GM21515 (cell line): Measurements from ENCODE around the gene KRTAP10-2.

Experiments used
- ATAC-seq: cut with Tn5 transposase; IDR thresholded peaks from one replicate; pipeline ENCODE4 v1.9.1; 2021; ENCODE audit not compliant: unreplicated experiment

KRTAP10-2 gene

DNA sequence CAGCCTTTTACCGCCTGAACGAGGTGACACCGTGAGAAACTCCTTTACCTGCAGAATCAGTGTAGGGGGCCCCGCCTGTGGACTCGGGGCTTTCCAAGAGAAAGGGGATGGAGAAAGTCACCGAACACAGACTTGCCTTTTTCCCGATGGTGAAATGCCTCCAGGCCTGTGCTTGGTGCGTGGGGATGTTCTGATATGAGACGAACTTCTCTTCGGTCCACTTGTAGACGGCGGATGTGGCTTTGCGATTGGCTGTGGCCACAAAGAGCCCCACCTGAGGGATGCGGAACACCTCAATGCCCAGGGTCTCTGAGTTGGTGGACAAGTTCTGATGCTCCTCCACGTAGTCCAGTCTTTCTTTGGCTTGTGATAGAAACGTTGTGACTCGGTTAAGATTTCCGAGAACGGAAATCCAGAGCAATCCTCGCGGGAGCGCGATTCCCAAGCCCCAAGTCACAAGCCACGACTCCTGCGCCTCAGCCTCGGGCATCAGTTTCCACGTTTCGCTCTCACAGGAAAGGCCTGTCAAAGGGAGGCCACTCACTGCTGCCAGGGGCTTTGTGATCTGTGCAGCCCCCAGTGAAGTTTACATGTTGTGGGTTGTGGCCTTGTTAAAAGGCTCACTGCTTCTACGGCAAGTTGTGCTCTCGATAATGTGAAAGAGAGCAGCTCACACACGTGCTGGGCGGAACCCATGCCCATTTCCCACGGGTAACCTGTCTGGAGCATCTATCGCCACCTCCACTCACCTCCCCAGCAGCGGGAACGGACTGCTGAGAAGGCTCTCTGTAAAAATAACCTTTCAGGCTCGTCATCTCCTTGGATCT lies 23.9 kb downstream of the KRTAP10-2 start:
- no peak for ATAC-seq

DNA sequence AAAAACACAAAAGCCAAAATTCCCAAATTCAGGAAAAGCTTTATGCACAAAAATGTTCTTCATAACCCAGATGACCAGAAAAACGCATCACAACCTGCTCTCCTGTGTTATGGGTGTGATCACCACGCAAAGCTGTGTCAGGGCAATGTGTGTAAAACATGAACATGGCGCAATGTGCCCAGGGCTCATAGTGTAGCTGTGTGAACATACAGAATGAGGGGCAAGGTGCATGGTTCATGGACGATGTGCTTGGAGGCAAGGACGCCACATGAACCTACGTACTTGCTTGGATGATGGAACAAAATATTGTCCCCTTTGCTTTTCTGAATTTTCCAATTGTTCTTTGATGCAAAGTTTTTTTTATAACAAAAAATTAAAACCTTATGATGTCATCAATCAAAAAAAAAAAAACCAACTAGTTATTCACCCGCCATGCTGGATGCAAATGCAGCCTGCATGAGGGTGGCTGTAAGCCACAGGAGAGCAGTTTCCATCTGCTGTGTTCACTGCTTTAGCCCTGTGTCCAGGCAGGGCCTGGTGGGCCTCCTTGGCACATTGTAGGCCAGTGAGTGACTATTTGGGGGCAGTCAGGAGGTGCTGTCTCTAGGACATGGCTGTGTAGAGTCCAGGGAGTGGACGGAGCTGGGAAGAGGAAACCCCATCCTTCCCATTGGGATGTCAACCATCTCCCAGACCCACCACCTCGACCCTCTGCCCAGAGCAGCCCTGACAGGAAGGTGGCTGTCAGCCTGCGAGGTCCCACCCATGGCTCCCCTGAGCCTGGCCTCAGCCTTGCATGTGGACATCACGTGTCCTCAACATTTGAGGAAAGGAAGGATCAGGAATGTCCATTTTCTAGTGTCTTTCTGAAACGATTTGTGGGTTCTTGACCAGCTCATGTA lies 25.0 kb downstream of the KRTAP10-2 start:
- ATAC-seq: no peak

DNA sequence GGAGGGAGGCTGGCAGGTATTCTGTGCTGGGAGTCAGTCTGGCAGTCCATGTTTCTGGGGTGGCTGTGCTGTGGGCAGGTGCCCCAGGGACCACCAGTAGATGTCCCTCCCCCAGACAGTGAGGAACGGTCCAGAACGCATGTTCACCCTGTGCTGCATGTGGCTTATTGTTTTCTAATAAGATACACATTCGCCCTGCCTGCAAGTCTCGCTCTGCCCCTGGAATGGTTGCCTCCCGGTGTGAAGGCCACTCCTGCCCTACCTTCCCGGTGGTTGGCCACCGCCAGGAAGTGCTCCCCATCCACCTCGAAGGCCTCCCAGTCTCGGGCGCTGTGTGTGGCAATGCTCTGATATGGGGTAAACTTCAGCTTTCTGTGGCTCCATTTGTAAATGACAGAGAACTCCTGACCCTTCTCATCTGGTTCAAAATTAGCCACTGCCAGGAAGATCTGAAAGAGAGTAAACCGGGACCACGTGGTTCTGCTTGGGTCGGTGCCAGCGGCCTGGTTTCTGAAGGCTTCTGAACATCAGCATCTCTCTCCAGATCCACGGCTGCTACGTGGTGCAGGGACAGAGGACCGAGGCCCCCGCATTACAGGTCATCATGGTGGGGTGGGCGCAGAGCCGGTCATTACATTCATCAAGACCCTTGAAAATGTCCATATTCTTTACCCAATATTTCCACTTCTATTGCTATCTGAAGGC lies 25.8 kb downstream of the KRTAP10-2 start:
- ATAC-seq: no peak

DNA sequence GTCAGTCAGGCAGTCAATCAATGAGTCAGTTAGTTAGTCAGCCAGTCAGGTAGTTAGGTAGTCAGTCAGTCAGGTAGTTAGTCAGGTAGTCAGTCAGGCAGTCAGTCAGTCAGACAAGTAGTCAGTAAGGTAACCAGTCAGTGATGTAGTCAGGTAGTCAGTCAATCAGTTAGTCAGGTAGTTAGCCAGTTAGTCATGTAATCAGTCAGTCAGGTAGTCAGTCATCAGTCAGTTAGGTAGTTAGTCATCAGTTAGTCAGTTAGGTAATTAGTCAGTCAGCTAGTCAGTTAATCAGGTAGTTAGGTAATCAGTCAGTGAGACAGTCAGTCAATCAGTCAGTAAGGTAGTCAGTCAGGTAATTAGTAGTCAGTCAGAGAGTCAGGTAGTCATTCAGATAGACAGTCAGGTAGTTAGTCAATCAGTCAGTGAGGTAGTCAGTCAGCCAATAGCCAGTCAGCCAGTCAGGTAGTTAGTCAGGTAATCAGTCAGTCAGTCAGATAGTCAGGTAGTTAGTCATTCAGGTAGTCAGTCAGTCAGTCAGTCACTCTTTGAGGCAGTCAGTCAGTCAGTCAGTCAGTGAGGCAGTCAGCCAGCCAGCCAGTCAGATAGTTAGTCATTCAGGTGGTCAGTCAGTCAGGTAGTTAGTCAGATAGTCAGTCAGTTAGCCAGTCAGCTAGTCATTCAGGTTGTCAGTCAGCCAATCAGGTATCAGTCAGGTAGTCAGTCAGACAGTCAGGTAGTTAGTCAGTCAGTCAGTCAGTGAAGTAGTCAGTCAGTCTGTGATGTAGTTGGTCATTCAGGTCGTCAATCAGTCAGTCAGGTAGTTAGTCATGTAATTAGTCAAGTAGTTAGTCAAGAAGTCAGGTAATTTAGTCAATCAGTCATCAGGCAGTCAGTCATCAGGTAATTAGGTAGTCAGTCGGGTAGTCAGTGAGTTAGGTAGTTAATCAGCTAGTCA lies 26.6 kb downstream of the KRTAP10-2 start:
- no peak for ATAC-seq

DNA sequence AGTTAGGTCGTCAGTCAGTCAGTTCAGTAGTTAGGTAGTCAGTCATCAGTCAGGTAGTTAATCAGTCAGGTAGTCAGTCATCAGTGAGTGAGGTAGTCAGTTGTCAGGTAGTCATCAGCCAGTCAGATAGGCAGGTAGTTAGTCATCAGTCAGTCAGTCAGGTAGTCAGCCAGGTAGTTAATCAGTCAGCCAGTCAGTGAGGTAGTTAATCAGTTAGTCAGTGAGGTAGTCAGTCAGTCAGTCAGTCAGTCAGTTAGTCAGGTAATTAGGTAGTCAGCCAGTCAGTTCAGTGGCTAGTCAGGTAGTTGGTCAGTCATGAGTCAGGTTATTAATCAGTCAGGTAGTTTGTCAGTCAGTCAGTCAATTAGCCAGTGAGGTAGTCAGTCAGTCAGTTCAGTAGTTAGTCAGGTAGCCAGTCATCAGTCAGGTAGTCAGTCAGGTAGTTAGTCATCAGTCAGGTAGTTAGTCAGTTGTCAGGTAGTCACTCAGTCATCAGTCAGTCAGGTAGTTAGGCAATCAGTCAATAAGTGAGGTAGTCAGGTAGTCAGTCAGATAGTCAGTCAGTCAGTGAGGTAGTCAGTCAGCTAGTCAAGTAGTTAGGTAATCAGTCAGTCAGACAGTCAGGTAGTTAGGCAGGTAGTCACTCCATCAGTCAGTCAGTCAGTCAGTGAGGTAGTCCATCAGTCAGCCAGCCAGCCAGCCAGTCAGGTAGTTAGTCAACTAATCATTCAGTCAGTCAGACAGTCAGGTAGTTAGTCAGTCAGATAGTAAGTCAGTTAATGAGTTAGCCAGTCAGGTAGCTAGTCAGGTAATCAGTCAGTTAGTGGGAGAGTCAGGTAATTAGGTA lies 27.5 kb downstream of the KRTAP10-2 start:
- no peak for ATAC-seq

DNA sequence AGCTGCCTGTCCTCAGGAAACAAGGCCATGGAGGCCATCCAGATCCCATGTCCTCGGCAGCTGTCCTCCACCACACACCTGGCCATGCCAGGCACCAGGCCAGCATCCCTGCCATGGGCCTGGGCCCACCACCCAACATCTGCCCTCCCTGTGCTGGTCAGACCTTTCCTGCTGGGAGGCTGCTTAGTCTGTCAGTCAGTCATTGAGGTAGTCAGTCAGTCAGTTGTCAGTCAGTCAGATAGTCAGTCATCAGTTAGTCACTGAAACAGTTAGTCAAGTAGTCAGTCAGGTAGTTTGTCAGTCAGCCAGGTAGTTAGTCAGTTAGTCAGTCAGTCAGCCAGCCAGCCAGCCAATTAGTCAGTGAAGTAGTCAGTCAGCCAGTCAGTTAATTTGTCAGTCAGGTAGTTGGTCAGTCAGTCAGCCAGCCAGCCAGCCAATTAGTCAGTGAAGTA lies 28.5 kb downstream of the KRTAP10-2 start:
- ATAC-seq: no peak

DNA sequence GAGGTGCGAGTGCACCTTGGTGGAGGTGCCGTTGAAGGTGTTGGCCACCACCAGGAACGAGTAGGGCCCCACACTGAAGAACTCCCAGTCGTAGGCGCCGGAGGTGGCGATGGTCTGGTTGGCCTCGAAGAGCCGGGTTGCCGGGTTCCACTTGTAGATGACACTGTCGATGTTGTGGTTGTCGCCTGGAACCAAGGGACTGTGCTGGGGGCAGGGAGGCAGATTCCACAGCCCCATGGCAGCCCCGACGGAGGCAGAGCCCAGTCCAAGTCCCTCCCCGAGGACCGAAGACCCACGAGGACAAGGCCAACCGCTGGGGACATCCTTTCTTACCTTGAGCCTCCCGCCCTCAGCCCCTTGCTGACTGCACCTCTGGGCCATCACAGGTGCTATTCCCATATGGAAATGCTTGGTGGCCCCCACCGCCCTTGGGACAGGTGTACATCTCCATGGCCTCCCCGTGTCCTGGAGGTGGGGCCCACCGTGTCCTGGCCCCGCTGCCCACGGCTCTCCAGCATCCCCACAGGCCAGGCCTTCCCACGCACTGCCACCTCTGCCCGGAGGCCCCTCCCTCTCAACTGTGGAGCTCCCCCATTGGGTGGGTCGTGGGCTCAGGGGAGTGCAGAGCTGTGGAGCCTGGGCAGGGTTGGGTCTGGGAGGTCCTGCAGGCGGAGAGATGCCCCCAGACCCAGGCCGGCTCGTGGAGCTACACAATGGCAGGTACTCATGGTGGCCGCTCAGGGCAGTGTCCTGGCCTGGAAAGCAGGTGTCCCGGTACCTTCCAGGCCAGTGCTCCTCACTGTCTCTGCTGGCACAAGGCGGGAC lies 29.2 kb downstream of the KRTAP10-2 start:
- no peak for ATAC-seq

DNA sequence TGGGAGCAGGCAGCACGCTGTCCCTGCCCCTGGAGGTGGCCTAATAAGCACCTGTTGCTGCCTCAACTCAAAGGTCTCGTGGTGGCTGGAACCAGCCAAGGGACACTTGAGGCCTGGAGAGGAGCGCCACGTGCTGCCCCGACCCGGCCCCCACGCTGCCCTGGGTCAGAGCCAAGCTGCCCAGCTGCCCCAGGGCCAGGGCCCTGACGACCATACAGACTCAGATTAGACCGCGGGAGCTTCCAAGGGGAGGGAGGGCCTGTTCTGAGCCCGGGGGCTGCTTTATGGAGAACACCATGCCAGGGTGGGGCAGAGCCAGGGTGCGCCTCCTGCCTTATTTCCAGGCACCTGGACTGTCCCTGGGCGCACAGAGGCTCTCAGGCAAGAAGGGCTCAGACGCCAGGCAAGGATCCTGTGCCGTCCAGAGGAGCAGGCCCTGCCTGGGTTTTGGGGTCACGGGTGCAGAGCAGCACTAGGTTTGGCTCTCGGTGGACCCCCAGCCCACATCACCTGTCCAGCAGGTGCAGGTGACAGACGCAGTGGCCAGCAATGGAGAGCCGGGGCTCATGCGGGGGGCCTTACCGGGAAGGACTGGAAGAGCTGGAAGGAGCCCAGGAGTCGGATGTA lies 29.9 kb downstream of the KRTAP10-2 start:
- ATAC-seq: no peak

DNA sequence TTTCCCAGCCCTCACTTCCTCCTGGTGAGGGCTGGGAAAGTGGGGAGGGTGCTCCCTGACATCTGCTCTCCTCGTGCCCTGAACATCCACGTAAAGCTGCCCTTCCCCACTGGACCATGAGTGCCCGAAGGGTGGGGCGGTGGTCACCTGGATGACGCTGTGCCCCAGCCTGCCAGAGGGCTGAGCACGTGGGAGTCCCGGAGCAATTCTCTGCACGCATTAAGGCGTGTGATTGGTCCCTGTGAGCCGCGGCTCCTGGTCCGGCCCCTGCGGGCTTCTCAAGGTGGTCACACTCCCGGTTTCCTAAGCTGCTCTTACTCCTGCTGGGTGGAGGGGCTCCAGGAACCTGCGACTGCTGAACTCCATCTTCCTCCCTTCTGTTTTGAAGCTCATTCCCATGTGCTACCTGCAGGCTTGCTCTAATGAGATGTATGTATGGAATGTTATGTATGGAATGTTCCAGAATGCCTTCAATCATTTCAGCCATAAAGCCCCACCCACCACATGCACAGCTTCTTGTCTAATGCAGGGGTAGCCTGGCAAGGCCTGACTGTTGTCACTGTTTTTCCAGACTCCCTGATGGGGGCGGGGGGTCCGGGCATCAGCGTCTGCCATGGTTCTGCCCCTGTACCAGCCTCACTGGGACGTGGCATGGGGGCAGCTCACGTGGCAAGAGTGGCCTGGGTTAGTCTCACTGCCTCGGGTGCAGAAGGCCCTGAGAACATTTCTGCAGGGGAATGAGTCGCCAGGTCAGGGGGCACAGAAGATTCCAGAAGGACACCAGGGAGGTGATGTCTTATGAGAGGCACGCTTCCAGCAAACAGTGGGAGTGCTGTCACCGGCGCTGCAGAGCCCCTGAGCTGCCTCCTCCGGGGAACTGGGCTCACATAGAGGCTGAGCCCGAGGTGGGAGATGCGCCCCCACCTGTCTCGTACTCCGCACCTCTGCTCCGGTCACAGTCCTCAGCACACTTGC lies 30.7 kb downstream of the KRTAP10-2 start:
- no peak for ATAC-seq

DNA sequence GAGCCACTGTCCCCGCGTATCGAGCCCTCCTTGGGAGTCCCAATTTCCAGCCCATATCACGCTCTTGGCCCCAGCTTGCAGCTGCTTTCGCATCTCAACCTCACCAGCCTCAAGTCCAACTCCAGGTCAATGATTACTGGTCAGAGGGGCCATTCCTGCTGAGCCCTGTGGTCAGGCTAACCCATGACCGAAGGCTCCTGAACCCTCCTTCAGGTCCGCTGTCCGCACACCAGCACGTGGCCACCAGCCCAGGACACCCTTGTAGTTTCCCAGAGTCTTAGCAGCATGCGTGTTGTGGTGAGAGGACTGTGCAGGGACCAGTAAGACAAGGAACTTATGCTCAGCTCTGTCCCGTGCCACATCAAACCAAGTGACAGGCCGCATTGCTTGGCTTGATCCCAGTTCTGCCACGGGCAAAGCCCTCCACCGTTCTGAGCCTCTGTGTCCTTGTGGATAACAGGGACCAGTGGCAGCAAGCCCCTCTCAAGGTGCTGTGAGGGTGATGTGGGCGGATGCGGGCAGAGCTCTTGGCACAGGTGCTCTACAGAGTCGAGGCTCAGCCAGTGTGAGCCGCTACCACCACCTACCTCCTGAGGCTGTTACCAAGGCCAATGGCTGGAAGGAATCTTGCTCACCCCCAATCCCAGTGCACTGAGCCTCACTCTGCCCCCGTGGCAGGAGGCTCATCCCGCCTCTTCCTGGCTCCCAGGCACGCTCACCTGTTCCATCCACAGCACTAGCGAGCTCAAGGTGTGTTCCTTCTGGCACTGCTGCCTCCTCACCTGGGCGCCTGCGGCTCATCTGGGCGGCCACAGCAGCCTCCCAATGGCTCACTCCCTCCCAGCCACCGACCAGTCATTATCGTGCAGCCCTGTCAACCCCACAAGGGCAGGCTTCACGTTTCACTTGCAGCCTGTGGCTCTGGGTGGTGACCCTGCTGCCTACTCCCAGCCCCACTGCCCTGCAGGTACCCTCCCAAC lies 31.7 kb downstream of the KRTAP10-2 start:
- no peak for ATAC-seq

DNA sequence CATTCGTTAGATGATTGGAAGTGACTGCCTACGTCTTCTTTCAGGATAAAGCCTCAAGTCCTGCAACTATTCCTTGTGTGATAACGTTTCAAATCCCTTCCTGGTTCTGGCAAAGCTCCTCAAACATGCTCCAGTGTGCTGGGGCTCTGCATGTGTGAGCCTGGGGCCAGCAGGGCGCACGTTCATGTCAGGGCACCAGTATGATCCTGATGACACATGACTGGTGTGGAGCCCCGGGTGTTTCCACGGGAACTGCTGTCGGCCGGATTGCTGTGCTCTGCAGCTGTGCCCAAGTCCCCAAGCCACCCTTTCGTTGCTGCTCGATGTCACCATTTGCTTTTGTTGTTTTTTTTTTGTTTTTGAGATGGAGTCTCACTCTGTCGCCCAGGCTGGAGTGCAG lies 32.6 kb downstream of the KRTAP10-2 start:
- ATAC-seq: no peak

DNA sequence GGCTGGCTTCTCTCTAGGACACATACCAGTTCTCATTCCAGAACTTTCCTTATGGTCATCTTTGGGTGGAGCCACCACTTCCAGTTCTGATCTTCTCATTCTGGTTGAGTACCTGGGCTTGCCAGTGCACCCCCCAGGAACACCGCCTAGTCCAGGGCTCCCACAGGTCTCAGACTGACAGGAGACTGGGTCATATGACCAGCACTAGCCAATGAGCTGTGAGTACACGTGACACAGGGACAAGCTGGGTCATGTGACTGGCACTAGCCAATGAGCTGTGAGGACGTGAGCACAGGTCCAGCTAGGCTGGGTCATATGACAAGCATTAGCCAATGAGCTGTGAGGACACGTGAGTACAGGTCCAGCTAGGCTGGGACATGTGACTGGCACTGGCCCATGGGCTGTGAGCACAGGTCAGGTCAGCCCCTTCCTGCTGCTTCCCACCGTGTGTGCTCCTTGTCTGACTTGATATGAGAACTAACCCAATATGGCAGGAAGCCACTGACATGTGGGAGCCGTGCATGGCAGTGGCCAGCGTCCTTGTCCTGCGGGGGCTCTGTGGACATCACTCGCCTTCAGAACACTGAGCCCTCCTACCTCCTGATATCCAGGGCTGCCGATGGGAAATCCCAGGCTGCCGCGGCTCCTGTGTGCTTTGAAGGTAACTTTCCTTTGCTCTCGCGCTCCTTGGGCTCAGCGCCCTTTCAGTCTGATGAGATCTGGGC lies 34.0 kb downstream of the KRTAP10-2 start:
- ATAC-seq: no peak

DNA sequence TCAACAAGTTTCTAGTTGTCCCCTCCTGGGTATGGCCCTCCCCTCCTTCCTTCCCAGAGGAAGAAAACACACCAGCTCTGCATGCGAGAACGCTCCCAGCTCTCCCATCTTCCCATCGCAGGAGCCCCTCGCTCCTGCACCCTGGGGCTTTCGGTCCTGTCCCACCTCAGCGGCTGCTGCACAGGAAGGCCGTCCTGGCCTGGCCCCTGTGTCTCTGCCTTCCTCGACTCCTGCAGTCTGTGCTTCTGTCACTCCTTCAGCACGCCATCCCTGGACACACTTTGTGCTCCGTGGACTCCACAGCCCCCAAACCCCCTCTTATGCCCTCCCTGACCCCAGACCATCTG lies 34.5 kb downstream of the KRTAP10-2 start:
- no peak for ATAC-seq

DNA sequence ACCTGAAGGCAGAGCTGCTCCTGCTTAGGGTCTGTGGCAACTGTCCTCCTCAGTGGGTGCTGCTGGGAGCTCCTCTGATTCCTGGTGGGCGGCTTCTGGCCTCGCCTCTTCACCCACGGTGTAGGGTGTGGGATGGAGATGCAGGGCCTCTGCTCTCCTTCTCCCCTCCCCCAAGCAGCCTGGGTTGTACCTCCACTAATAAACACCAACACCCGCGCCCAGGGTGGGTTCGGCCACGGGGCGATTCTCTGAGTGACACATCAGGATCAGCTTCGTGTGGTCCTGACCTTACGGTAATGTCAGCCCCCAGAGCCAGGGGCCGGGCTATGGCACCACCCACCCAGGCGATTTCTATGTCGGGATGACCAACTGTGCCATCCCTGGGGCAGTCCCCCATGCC lies 35.0 kb downstream of the KRTAP10-2 start:
- no peak for ATAC-seq
